Loucy (cell line): Measurements from ENCODE around the gene IL15RA.

Experiments
- H2AFZ ChIP-seq: fragments of 200-600 bp; sonication (generic); 2 replicates; pipeline ENCODE4 v1.6.0; 2016; ENCODE audit warnings: antibody characterized with exemption, mild to moderate bottlenecking, low read length, moderate library complexity
- H3F3A ChIP-seq: fragments of 200-600 bp; 2 replicates; pipeline ENCODE4 v1.6.0; 2016; ENCODE audit warnings: antibody characterized with exemption, low read depth, mild to moderate bottlenecking
- H3K27me3 ChIP-seq: fragments of 200-600 bp; sonication (generic); 2 replicates; pipeline ENCODE4 v1.6.1; 2014; ENCODE audit warnings: low read length, mild to moderate bottlenecking; ENCODE audit not compliant: insufficient read depth, poor library complexity, severe bottlenecking
- H3K36me3 ChIP-seq: fragments of 200-600 bp; sonication (generic); 2 replicates; pipeline ENCODE4 v1.6.1; 2016; ENCODE audit warnings: low read length; ENCODE audit not compliant: insufficient read depth
- H3K4me1 ChIP-seq: fragments of 200-600 bp; sonication (generic); 2 replicates; pipeline ENCODE4 v1.5.1; 2014; ENCODE audit warnings: low read length, mild to moderate bottlenecking; ENCODE audit not compliant: insufficient read depth, poor library complexity, severe bottlenecking
- H3K4me2 ChIP-seq: fragments of 200-600 bp; sonication (generic); 2 replicates; pipeline ENCODE4 v1.6.0; 2014; ENCODE audit warnings: antibody characterized with exemption, low read length, low read depth, mild to moderate bottlenecking; ENCODE audit not compliant: poor library complexity, severe bottlenecking
- H3K4me3 ChIP-seq: fragments of 200-600 bp; sonication (generic); 2 replicates; pipeline ENCODE4 v1.5.1; 2014; ENCODE audit warnings: low read length, mild to moderate bottlenecking, mixed read lengths; ENCODE audit not compliant: poor library complexity, severe bottlenecking
- H3K79me2 ChIP-seq: fragments of 200-600 bp; sonication (generic); 2 replicates; pipeline ENCODE4 v1.6.1; 2014; ENCODE audit warnings: low read length; ENCODE audit not compliant: insufficient read depth
- H3K9ac ChIP-seq: fragments of 200-600 bp; sonication (generic); 2 replicates; pipeline ENCODE4 v1.6.0; 2014; ENCODE audit warnings: mild to moderate bottlenecking, low read depth, low read length, moderate library complexity; ENCODE audit not compliant: poor library complexity, severe bottlenecking
- H3K9me2 ChIP-seq: fragments of 200-600 bp; sonication (generic); replicated peaks from 2 replicates; pipeline ENCODE4 v1.6.1; 2016; ENCODE audit warnings: low read depth, low read length, mixed read lengths
- H3K9me3 ChIP-seq: fragments of 200-600 bp; sonication (generic); 2 replicates; pipeline ENCODE4 v1.6.1; 2014; ENCODE audit warnings: mild to moderate bottlenecking, antibody characterized with exemption, low read length, low read depth; ENCODE audit not compliant: insufficient read depth
- H4K20me1 ChIP-seq: fragments of 200-600 bp; sonication (generic); 2 replicates; pipeline ENCODE4 v1.6.0; 2014; ENCODE audit warnings: antibody characterized with exemption, low read length, mild to moderate bottlenecking; ENCODE audit not compliant: insufficient read depth, poor library complexity, severe bottlenecking
- EZH2phosphoT487 ChIP-seq: fragments of 200-600 bp; IDR thresholded peaks from 2 replicates; pipeline ENCODE4 v1.6.1; 2018; ENCODE audit warnings: antibody characterized with exemption, mild to moderate bottlenecking, moderate library complexity, borderline replicate concordance
- TF ChIP-seq, protein P1 (sequence below): fragments of 200-600 bp; sonication (generic); conservative IDR thresholded peaks from 2 replicates; pipeline ENCODE4 v1.5.1; 2014; ENCODE audit warnings: mild to moderate bottlenecking, antibody characterized with exemption, low read length

Gene IL15RA

DNA sequence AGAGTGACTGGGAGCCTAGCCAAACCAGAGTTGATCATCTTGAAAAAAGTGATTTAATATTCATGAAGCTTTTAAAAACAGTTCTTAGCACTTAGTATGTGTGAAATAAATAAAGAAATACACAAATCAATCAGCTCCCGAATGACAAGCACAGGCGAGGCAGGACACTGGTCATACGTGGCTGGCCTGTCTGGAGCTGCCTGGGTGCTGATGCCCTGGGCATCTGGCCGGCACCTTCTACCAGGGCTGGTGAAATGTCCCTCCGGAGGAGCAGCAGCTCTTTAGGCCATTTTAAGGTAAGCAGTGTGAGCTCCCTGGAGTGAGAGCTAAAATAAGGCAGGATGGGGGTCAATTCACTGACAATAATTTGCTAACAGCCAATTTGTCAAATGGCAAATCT, 23.7 kb downstream of the IL15RA start:
- H3K36me3 ChIP-seq = no peaks in the 10 kb centered on the region
- H3K27me3 ChIP-seq = no peaks in the 10 kb centered on the region
- H3K9ac ChIP-seq = no peak overlapping the region
- no peaks in the 10 kb centered on the region for H3K9me2 ChIP-seq
- H3K4me3 ChIP-seq = no peak overlapping the region
- no peak overlapping the region for H3K4me2 ChIP-seq
- TF ChIP-seq EZH2phosphoT487 = no peak
- TF ChIP-seq, protein P1, sequence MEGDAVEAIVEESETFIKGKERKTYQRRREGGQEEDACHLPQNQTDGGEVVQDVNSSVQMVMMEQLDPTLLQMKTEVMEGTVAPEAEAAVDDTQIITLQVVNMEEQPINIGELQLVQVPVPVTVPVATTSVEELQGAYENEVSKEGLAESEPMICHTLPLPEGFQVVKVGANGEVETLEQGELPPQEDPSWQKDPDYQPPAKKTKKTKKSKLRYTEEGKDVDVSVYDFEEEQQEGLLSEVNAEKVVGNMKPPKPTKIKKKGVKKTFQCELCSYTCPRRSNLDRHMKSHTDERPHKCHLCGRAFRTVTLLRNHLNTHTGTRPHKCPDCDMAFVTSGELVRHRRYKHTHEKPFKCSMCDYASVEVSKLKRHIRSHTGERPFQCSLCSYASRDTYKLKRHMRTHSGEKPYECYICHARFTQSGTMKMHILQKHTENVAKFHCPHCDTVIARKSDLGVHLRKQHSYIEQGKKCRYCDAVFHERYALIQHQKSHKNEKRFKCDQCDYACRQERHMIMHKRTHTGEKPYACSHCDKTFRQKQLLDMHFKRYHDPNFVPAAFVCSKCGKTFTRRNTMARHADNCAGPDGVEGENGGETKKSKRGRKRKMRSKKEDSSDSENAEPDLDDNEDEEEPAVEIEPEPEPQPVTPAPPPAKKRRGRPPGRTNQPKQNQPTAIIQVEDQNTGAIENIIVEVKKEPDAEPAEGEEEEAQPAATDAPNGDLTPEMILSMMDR = no peak
- no peaks in the 10 kb centered on the region for H4K20me1 ChIP-seq
- no peaks in the 10 kb centered on the region for H3K79me2 ChIP-seq
- no peaks in the 10 kb centered on the region for H3K9me3 ChIP-seq
- no peaks in the 10 kb centered on the region for H3F3A ChIP-seq
- H2AFZ ChIP-seq = no peak overlapping the region
- H3K4me1 ChIP-seq = no peaks in the 10 kb centered on the region

DNA sequence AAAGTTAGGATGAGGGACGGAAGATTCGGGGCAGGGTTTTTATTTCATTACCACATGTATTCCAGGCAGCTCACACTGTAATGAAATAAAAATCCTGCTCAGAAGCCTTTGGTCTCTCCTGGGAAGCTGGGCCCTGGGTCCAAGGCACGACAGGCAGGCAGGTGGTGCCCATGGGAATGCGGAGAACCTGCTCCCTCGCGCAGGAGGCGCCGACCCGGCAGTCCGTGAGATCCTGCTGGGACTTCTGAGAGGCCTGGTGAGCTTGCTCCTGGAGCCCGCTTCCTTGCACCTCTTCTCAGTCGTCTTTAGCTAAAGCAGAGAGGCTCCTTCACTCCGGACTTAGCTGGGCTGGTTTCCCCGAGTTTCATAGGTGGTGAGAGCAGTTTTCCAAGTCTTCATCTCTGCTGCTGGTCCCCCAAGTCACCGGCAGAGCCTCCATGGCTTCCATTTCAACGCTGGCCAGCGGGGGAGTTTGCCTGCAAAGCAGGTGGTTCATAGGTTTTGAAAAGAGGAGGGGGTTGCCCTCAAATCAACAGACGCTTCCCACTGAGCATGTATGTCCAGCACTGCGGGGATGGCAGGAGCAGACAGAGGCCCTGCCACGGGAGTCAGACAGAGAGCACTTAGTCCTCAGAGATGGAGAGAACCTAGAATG, 24.5 kb downstream of the IL15RA start:
- H3K4me1 ChIP-seq = no peaks in the 10 kb centered on the region
- H3K9ac ChIP-seq = no peak overlapping the region
- no peak overlapping the region for H3K4me2 ChIP-seq
- H3K79me2 ChIP-seq = no peaks in the 10 kb centered on the region
- no peaks in the 10 kb centered on the region for H4K20me1 ChIP-seq
- no peak overlapping the region for H3K4me3 ChIP-seq
- H3K36me3 ChIP-seq = no peaks in the 10 kb centered on the region
- TF ChIP-seq, protein P1 = no peak
- TF ChIP-seq EZH2phosphoT487 = no peak
- no peaks in the 10 kb centered on the region for H3K9me2 ChIP-seq
- H3K27me3 ChIP-seq = no peaks in the 10 kb centered on the region
- no peaks in the 10 kb centered on the region for H3F3A ChIP-seq
- H3K9me3 ChIP-seq = no peaks in the 10 kb centered on the region
- no peak overlapping the region for H2AFZ ChIP-seq

DNA sequence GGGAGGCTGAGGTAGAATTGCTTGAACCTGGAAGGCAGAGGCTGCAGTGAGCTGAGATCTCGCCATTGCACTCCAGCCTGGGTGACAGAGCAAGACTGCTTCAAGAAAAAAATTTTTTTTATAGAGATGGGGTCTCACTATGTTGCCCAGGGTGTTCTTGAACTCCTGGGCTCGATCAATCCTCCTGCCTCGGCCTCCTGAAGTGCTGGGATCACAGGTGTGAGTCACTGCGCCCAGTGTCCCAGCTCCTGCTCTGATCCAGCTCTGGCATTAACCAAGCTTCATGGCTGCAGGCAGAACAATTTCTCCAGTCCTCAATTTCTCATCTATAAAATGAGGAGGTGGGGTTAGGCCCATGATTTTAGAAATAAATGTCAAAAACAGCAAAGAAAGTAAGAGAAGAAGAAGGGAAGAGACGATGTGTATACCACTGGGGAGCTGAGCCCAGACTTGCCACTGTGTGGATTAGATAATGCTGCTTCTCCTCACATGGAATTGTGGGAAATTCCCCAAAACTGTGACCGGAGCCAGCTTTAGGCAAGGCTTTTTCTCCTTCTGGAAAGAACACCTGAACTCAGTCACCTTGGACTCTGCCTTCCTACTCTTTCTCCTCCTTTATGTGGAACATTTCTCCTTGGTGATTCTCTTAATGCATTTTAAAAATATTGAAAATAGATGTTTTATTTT, 25.5 kb downstream of the IL15RA start:
- Histone ChIP-seq H3K4me2 (no peak overlapping the region), H3K9me2 (no peaks in the 10 kb centered on the region), H3K4me3 (no peak overlapping the region), H3K9ac (no peak overlapping the region), H3K9me3 (no peaks in the 10 kb centered on the region), H4K20me1 (no peaks in the 10 kb centered on the region), H3K79me2 (no peaks in the 10 kb centered on the region), H3F3A (no peaks in the 10 kb centered on the region), H3K27me3 (no peaks in the 10 kb centered on the region), H2AFZ (no peak overlapping the region), H3K36me3 (no peaks in the 10 kb centered on the region), H3K4me1 (no peaks in the 10 kb centered on the region)
- no peak for TF ChIP-seq EZH2phosphoT487
- TF ChIP-seq, protein P1 = no peak
